HepG2 (cell line): ENCODE measurements around the gene SERPINI1. TPM values are rescaled to one million over a fixed set of nuclear protein-coding genes. Genes with fewer than 3 reads are reported as not detected.

Experiments
- GMEB2 ChIP-seq: IDR thresholded peaks from 2 replicates; pipeline ENCODE4 v1.6.1; 2016; ENCODE audit warnings: missing biosample characterization, missing genetic modification reagents, low read depth
- MAZ ChIP-seq, 2 experiments: sonication (generic) in 1 of 2; formaldehyde crosslinking in 1 of 2; IDR thresholded peaks; 2 replicates each; pipeline versions ENCODE4 v1.5.0 to v1.6.1; 2012 to 2020; ENCODE audit warnings: low read depth in 2 of 2, mild to moderate bottlenecking in 2 of 2, borderline replicate concordance in 1 of 2, improper control_type of control experiment in 1 of 2, low read length in 1 of 2, missing genetic modification reagents in 1 of 2, moderate library complexity in 1 of 2
- PATZ1 ChIP-seq: sonication (generic); formaldehyde crosslinking; IDR thresholded peaks from 2 replicates; pipeline ENCODE4 v1.4.0; 2020; ENCODE audit warnings: missing genetic modification reagents
- ZNF780A ChIP-seq: sonication (generic); formaldehyde crosslinking; IDR thresholded peaks from 2 replicates; pipeline ENCODE4 v1.8.0; 2022; ENCODE audit warnings: mild to moderate bottlenecking, missing genetic modification reagents, moderate library complexity
- polyA plus RNA-seq, 8 experiments: library from polyadenylated mRNA; depleted of rRNA in 3 of 8; stranded (reverse) in 7 of 8; unstranded in 1 of 8; fragments of >200 nt; fragmentation: Illumina TruSeq in 4 of 8; extraction: Trizol in 4 of 8; gene quantifications; 2 replicates each; pipeline versions ENCODE4 v1.2.1 to v1.2.3, GENCODE V29; 2011 to 2016; ENCODE audit warnings: low read depth in 4 of 8, missing spikeins in 1 of 8, mixed read lengths in 1 of 8; ENCODE audit not compliant: insufficient read depth in 1 of 8
- total RNA-seq, 5 experiments: library from RNA; depleted of rRNA; stranded (reverse); fragments of >200 nt; fragmentation: Illumina TruSeq; extraction: Trizol; gene quantifications; 2 replicates each; pipeline ENCODE4 v1.2.3, GENCODE V29; 2016; ENCODE audit warnings: low read depth in 1 of 5
- TF ChIP-seq, protein P1 (sequence below): fragments of 450-650 bp; IDR thresholded peaks from 2 replicates; pipeline ENCODE4 v1.6.1; 2017; ENCODE audit warnings: mild to moderate bottlenecking

Gene SERPINI1
- total and polyA plus RNA-seq, 2 of the 13 experiments (the other 11 are each of a cell fraction or from before 2014, with no cell fraction given): 14.7 to 58.0 TPM

DNA sequence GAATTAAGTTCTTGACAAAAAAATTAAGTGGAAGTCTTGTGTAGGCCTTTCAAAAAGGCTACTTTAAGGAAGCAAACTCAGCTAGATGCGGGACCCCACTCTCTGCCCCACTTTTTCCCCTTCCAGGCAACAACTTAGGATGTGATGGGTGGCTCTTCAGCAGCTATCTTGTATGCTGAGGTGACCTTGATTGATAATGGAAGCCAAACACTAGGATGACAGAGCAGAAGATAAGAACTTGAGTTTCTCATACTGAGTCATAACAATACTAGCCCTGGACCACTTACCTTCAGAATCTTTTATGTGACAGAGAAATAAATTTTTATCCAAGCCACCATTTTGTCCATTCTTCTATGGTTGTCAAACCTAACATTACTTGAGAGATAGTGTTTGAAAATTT is 16.9 kb upstream of the SERPINI1 start (continued):
- TF ChIP-seq, protein P1, sequence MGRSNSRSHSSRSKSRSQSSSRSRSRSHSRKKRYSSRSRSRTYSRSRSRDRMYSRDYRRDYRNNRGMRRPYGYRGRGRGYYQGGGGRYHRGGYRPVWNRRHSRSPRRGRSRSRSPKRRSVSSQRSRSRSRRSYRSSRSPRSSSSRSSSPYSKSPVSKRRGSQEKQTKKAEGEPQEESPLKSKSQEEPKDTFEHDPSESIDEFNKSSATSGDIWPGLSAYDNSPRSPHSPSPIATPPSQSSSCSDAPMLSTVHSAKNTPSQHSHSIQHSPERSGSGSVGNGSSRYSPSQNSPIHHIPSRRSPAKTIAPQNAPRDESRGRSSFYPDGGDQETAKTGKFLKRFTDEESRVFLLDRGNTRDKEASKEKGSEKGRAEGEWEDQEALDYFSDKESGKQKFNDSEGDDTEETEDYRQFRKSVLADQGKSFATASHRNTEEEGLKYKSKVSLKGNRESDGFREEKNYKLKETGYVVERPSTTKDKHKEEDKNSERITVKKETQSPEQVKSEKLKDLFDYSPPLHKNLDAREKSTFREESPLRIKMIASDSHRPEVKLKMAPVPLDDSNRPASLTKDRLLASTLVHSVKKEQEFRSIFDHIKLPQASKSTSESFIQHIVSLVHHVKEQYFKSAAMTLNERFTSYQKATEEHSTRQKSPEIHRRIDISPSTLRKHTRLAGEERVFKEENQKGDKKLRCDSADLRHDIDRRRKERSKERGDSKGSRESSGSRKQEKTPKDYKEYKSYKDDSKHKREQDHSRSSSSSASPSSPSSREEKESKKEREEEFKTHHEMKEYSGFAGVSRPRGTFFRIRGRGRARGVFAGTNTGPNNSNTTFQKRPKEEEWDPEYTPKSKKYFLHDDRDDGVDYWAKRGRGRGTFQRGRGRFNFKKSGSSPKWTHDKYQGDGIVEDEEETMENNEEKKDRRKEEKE: no peak
- no peak for TF ChIP-seq GMEB2 (CRISPR knock-in tag)
- TF ChIP-seq PATZ1 (CRISPR knock-in tag): no peak
- no peak for TF ChIP-seq ZNF780A (CRISPR knock-in tag)
- TF ChIP-seq MAZ (IDR thresholded peaks at IDR 0.05; ENCODE audit: borderline replicate concordance, low read depth, low read length): no peak
- no peak for TF ChIP-seq MAZ (CRISPR knock-in tag; IDR thresholded peaks at IDR 0.05; ENCODE audit: low read depth)
